ENCODE results near the gene CPNE5. TPM values are rescaled to one million over a fixed set of nuclear protein-coding genes. Genes with fewer than 3 reads are reported as not detected.

The CPNE5 gene
- total and polyA plus RNA-seq, 9 of the 15 experiments (the other 6 are each of a cell fraction or from before 2014, with no cell fraction given) = 0.14 to 1.0 (median 0.46) TPM; not detected in 2

DNA sequence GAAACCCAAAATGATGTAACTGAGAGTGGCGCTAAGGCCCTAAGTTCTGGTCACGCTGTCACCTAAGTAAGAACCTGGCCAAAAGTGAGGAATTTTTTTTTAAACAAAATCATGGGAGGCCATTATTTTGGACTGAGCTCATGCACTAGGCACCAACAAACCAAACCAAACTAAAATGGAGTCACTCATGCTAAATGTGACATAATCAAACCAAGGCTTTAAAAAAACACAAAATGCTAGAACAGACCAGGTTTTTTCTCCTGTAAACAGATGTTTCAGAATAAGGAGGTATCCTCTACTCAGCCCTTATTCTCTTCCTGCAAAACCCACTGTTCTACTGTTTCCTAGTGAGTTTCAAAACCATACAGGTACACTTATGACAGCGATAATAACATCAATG, 45.4 kb upstream of the CPNE5 start (continued):
- no peak for TF ChIP-seq DPF2 (IDR thresholded peaks at IDR 0.05)
- no peak for TF ChIP-seq ZNF785 (CRISPR knock-in tag; IDR thresholded peaks at IDR 0.05)
- TF ChIP-seq MEF2D (tag; conservative IDR thresholded peaks at IDR 0.05; ENCODE audit: low read depth) = peak; percentile 95
- no peak for TF ChIP-seq SRSF7 (optimal IDR thresholded peaks at IDR 0.05; ENCODE audit: low read depth, low read length)

DNA sequence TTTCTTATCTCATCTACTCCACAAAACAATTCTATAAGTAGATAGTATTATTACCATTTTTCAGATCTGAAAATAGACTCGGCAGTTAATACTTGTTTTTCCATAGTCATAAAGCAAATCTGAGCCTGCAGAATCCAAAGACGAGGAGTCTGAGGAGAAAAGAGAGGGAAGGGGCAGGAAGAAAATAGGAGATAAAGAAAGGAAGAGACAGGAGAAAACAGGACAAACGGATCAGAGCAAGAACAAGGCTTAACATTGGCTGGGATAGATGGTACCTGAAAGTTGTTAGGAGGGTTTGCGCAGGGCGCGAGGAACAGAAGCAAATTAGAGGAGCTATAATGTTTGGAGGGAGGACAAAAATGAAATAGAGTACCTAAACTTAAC, 36.0 kb upstream of the CPNE5 start:
- H3K4me1 ChIP-seq (replicated peaks in 1 of 2; ENCODE audit: control insufficient read depth in 2 of 2, insufficient read depth in 2 of 2, low read length in 2 of 2) = peaks cover 0 to 31% of the 10 kb centered on the region in 2 experiments; a peak in 2 of 5 replicates
- H3K27ac ChIP-seq (ENCODE audit: extremely low read depth, low read depth, low read length) = peak overlapping the region; percentile 100
- peak overlapping the region; percentile 99 for H3K4me2 ChIP-seq (ENCODE audit: insufficient read depth, low read length)
- ChIA-PET POLR2A (interaction anchor here (0.6 to 7.8 kb wide), 28 partner anchors 8 to 1903 kb away, joined by 3 to 80 read pairs (median 4); partner anchors contain the start of genes C6orf89 and PI16), CTCF (ENCODE audit: low intra/inter-chr PET ratio) (no interaction called here)
- 39% methylated on average over 6 of the region's 6 CpGs for WGBS (ENCODE audit: insufficient coverage, low coverage, missing lambda C conversion rate)
- H3K79me2 ChIP-seq (ENCODE audit: control insufficient read depth, insufficient read depth, low read length) = peaks cover 45% of the 10 kb centered on the region
- DNase-seq (ENCODE audit: extremely low read depth in 1 of 4, low spot score in 3 of 4) (peak in 2 of 4 experiments; percentile 32 to 37), ATAC-seq (no peak), FAIRE-seq (peak; percentile 6)
- H3K36me3 ChIP-seq (ENCODE audit: control insufficient read depth, insufficient read depth, low read length) = peaks cover 32% of the 10 kb centered on the region
- H3K27me3 ChIP-seq (ENCODE audit: control insufficient read depth in 2 of 2, insufficient read depth in 2 of 2, low read length in 2 of 2) = no peaks in the 10 kb centered on the region
- H3K9me3 ChIP-seq (replicated peaks; ENCODE audit: control insufficient read depth, insufficient read depth, low read depth, low read length) = no peaks in the 10 kb centered on the region
- BruUV-seq (replicated peaks) = TSS peak; percentile 90
- no peaks in the 10 kb centered on the region for H4K20me1 ChIP-seq (replicated peaks; ENCODE audit: control insufficient read depth, insufficient read depth, low read length)
- no peaks in the 10 kb centered on the region for H3K9me1 ChIP-seq (ENCODE audit: control insufficient read depth, insufficient read depth, low read length)
- in situ Hi-C loops (cut with MboI) (no loop called here), intact Hi-C loops (cut with micrococcal nuclease) (no loop called here)
- peak overlapping the region; percentile 3 to 100; a peak in 3 of 4 replicates for H3K9ac ChIP-seq (ENCODE audit: insufficient read depth in 1 of 2, low read depth in 2 of 2, low read length in 2 of 2)
- H3K4me3 ChIP-seq = peak overlapping the region; percentile 76
- peak overlapping the region; percentile 100 for H2AFZ ChIP-seq (ENCODE audit: low read depth, low read length)
- TF ChIP-seq PYGO2 (tag; IDR thresholded peaks at IDR 0.05) (no peak), CBX8 (IDR thresholded peaks at IDR 0.05; ENCODE audit: borderline replicate concordance, extremely low read depth, low read depth, low read length, poor library complexity, severe bottlenecking) (no peak), BRD9 (IDR thresholded peaks at IDR 0.05; ENCODE audit: low read depth, partially characterized antibody) (peak; percentile 15), EHMT2 (IDR thresholded peaks at IDR 0.05) (0 out of 2 replicates have a peak, but pooled peaks have one; percentile 11), ETS2 (tag; IDR thresholded peaks at IDR 0.05; ENCODE audit: borderline replicate concordance, poor library complexity, severe bottlenecking) (no peak), SRF (CRISPR knock-in tag; IDR thresholded peaks at IDR 0.05) (no peak), MIER1 (IDR thresholded peaks at IDR 0.05; ENCODE audit: low read depth) (peak; percentile 56; the same call in 1 of the 2 replicates), NFE2 (IDR thresholded peaks at IDR 0.05; ENCODE audit: low read depth) (no peak), PRPF4 (IDR thresholded peaks at IDR 0.05; ENCODE audit: insufficient read depth, low read depth, low read length, poor library complexity, severe bottlenecking) (no peak)
- TF ChIP-seq, protein P1, sequence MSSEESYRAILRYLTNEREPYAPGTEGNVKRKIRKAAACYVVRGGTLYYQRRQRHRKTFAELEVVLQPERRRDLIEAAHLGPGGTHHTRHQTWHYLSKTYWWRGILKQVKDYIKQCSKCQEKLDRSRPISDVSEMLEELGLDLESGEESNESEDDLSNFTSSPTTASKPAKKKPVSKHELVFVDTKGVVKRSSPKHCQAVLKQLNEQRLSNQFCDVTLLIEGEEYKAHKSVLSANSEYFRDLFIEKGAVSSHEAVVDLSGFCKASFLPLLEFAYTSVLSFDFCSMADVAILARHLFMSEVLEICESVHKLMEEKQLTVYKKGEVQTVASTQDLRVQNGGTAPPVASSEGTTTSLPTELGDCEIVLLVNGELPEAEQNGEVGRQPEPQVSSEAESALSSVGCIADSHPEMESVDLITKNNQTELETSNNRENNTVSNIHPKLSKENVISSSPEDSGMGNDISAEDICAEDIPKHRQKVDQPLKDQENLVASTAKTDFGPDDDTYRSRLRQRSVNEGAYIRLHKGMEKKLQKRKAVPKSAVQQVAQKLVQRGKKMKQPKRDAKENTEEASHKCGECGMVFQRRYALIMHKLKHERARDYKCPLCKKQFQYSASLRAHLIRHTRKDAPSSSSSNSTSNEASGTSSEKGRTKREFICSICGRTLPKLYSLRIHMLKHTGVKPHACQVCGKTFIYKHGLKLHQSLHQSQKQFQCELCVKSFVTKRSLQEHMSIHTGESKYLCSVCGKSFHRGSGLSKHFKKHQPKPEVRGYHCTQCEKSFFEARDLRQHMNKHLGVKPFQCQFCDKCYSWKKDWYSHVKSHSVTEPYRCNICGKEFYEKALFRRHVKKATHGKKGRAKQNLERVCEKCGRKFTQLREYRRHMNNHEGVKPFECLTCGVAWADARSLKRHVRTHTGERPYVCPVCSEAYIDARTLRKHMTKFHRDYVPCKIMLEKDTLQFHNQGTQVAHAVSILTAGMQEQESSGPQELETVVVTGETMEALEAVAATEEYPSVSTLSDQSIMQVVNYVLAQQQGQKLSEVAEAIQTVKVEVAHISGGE (CRISPR knock-in tag; IDR thresholded peaks at IDR 0.05) = no peak
- TF ChIP-seq, protein P2, sequence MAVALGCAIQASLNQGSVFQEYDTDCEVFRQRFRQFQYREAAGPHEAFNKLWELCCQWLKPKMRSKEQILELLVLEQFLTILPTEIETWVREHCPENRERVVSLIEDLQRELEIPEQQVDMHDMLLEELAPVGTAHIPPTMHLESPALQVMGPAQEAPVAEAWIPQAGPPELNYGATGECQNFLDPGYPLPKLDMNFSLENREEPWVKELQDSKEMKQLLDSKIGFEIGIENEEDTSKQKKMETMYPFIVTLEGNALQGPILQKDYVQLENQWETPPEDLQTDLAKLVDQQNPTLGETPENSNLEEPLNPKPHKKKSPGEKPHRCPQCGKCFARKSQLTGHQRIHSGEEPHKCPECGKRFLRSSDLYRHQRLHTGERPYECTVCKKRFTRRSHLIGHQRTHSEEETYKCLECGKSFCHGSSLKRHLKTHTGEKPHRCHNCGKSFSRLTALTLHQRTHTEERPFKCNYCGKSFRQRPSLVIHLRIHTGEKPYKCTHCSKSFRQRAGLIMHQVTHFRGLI (CRISPR knock-in tag; IDR thresholded peaks at IDR 0.05) = no peak
